Smooth muscle cell (in vitro differentiated cells): Measurements from ENCODE around the gene UBE2C. TPM values are rescaled to one million over a fixed set of nuclear protein-coding genes. Genes with fewer than 3 reads are reported as not detected.

Experiments
- DNase-seq: peaks from one replicate; lab custom pipeline; 2025; ENCODE audit not compliant: unreplicated experiment; lab: John Stamatoyannopoulos, UW
- H2AFZ ChIP-seq: fragments of 200-600 bp; sonication (generic); 2 replicates; pipeline ENCODE4 v1.6.0; 2016; ENCODE audit warnings: antibody characterized with exemption, low read depth, mild to moderate bottlenecking
- H3F3A ChIP-seq: fragments of 200-600 bp; sonication (generic); 2 replicates; pipeline ENCODE4 v1.6.0; 2017; ENCODE audit warnings: antibody characterized with exemption, low read depth
- H3K27ac ChIP-seq: fragments of 200-600 bp; sonication (generic); 2 replicates; pipeline ENCODE4 v1.5.1; 2016; ENCODE audit warnings: low read depth, mild to moderate bottlenecking
- H3K27me3 ChIP-seq: fragments of 200-600 bp; sonication (generic); 2 replicates; pipeline ENCODE4 v1.6.1; 2016; ENCODE audit warnings: low read depth, mild to moderate bottlenecking
- H3K36me3 ChIP-seq: fragments of 200-600 bp; sonication (generic); 2 replicates; pipeline ENCODE4 v1.5.1; 2016; ENCODE audit warnings: low read depth
- H3K4me1 ChIP-seq: fragments of 200-600 bp; sonication (generic); 2 replicates; pipeline ENCODE4 v1.5.1; 2016; ENCODE audit warnings: low read depth
- H3K4me2 ChIP-seq: fragments of 200-600 bp; sonication (generic); 2 replicates; pipeline ENCODE4 v1.6.0; 2016; ENCODE audit warnings: mild to moderate bottlenecking
- H3K4me3 ChIP-seq: fragments of 200-600 bp; sonication (generic); 2 replicates; pipeline ENCODE4 v1.5.1; 2016; ENCODE audit warnings: mild to moderate bottlenecking
- H3K79me2 ChIP-seq: fragments of 200-600 bp; sonication (generic); 2 replicates; pipeline ENCODE4 v1.6.0; 2016; ENCODE audit warnings: low read depth, mild to moderate bottlenecking
- H3K9ac ChIP-seq: fragments of 200-600 bp; sonication (generic); 2 replicates; pipeline ENCODE4 v1.6.0; 2016; ENCODE audit warnings: low read depth
- H3K9me3 ChIP-seq: fragments of 200-600 bp; sonication (generic); replicated peaks from 2 replicates; pipeline ENCODE4 v1.5.1; 2016; ENCODE audit warnings: low read depth
- H4K20me1 ChIP-seq: fragments of 200-600 bp; sonication (generic); 2 replicates; pipeline ENCODE4 v1.6.0; 2016; ENCODE audit warnings: low read depth
- CTCF ChIP-seq: fragments of 200-600 bp; sonication (generic); IDR thresholded peaks from 2 replicates; pipeline ENCODE4 v1.5.1; 2017; ENCODE audit warnings: borderline replicate concordance, mild to moderate bottlenecking, antibody characterized with exemption; ENCODE audit not compliant: insufficient read depth, poor library complexity, severe bottlenecking
- WGBS: methylation state at CpG from one replicate; pipeline ENCODE4 v1.1.7; 2016; ENCODE audit warnings: low lambda C conversion rate; 5-methylcytosine and 5-hydroxymethylcytosine counted together
- polyA plus RNA-seq: library from polyadenylated mRNA; unstranded; fragments of >200 nt; fragmentation: Nextera tagmentation; extraction: Ambion mirVana; gene quantifications from 2 replicates; pipeline ENCODE4 v1.2.1, GENCODE V29; 2016
- total RNA-seq: library from RNA; depleted of rRNA; stranded (reverse); fragments of >200 nt; gene quantifications from 2 replicates; pipeline ENCODE4 v1.2.3, GENCODE V29; 2014

Gene UBE2C
- total and polyA plus RNA-seq, 2 experiments from 2014 or later: 35.1 to 66.5 TPM

- Histone ChIP-seq H4K20me1 (peaks cover 23% of the 10 kb centered on the region), H3K9me3 (no peaks in the 10 kb centered on the region), H3K4me1 (no peaks in the 10 kb centered on the region), H3K27ac (no peak overlapping the region), H3K9ac (no peak overlapping the region), H3F3A (peaks cover 12% of the 10 kb centered on the region), H3K36me3 (no peaks in the 10 kb centered on the region), H3K79me2 (no peaks in the 10 kb centered on the region), H3K4me2 (no peak overlapping the region), H3K27me3 (no peaks in the 10 kb centered on the region), H3K4me3 (no peak overlapping the region), H2AFZ (no peak overlapping the region)
- WGBS: 97% methylated on average over 25 of the region's 25 CpGs
- no peak for DNase-seq
- no peak for TF ChIP-seq CTCF
Measured at GRCh38 chr20:45840700-45841198, 28.3 kb downstream of the UBE2C start.

- H3K9me3 ChIP-seq: no peaks in the 10 kb centered on the region
- H4K20me1 ChIP-seq: peaks cover 22% of the 10 kb centered on the region
- H3K4me3 ChIP-seq: no peak overlapping the region
- no peaks in the 10 kb centered on the region for H3K4me1 ChIP-seq
- H3K27ac ChIP-seq: no peak overlapping the region
- no peaks in the 10 kb centered on the region for H3K79me2 ChIP-seq
- 97% methylated on average over 10 of the region's 10 CpGs for WGBS
- TF ChIP-seq CTCF: no peak
- no peaks in the 10 kb centered on the region for H3K36me3 ChIP-seq
- H3K9ac ChIP-seq: no peak overlapping the region
- H3F3A ChIP-seq: peaks cover 10% of the 10 kb centered on the region
- H3K4me2 ChIP-seq: no peak overlapping the region
- H3K27me3 ChIP-seq: no peaks in the 10 kb centered on the region
- DNase-seq: no peak
- no peak overlapping the region for H2AFZ ChIP-seq
Measured at GRCh38 chr20:45841407-45842129, 29.1 kb downstream of the UBE2C start.

- H3K9ac ChIP-seq: no peak overlapping the region
- H3K4me1 ChIP-seq: no peaks in the 10 kb centered on the region
- no peaks in the 10 kb centered on the region for H3K9me3 ChIP-seq
- no peak overlapping the region for H3K4me3 ChIP-seq
- WGBS: 86% methylated on average over 5 of the region's 5 CpGs
- no peaks in the 10 kb centered on the region for H3K27me3 ChIP-seq
- H4K20me1 ChIP-seq: peaks cover 18% of the 10 kb centered on the region
- TF ChIP-seq CTCF: no peak
- H3K36me3 ChIP-seq: no peaks in the 10 kb centered on the region
- DNase-seq: no peak
- no peak overlapping the region for H3K4me2 ChIP-seq
- H3K27ac ChIP-seq: peak overlapping the region; percentile 7
- H2AFZ ChIP-seq: no peak overlapping the region
- no peaks in the 10 kb centered on the region for H3K79me2 ChIP-seq
- H3F3A ChIP-seq: peaks cover 6% of the 10 kb centered on the region
Measured at GRCh38 chr20:45842169-45842812, 29.8 kb downstream of the UBE2C start.
